BJ (cell line): ENCODE measurements around the gene CC2D2A. TPM values are rescaled to one million over a fixed set of nuclear protein-coding genes. Genes with fewer than 3 reads are reported as not detected.

Experiments used
- CTCF ChIA-PET: fragments of 350-600 bp; formaldehyde crosslinking; extraction: SDS; loops from one replicate; lab custom pipeline; 2021; ENCODE audit warnings: antibody characterized with exemption, inconsistent platforms; lab: Yijun Ruan, JAX
- POLR2A ChIA-PET: fragments of 300-600 bp; sonication (Branson Sonifier 250); formaldehyde crosslinking; extraction: SDS; loops from one replicate; lab custom pipeline; 2021; ENCODE audit warnings: antibody characterized with exemption; lab: Charles Lee
- DNase-seq: peaks from one replicate; pipeline ENCODE4 v3.0.0-alpha.2; 2011; ENCODE audit warnings: low read depth
- H3K27me3 ChIP-seq: 2 replicates; pipeline ENCODE4 v1.6.0; 2011; ENCODE audit warnings: low read length; ENCODE audit not compliant: control insufficient read depth, insufficient read depth
- H3K36me3 ChIP-seq: 2 replicates; pipeline ENCODE4 v1.5.1; 2011; ENCODE audit warnings: low read length; ENCODE audit not compliant: control insufficient read depth, insufficient read depth
- H3K4me3 ChIP-seq: 2 replicates; pipeline ENCODE4 v1.5.1; 2011; ENCODE audit warnings: low read depth, mild to moderate bottlenecking, control low read depth, low read length
- polyA plus RNA-seq: library from polyadenylated mRNA; depleted of rRNA; stranded (reverse); fragments of >200 nt; gene quantifications from 2 replicates; pipeline ENCODE4 v1.2.3, GENCODE V29; 2011
- TF ChIP-seq, protein P1 (sequence below): IDR thresholded peaks from 2 replicates; pipeline ENCODE4 v1.5.1; 2011; ENCODE audit warnings: low read depth, mild to moderate bottlenecking, control low read depth, inconsistent platforms, low read length, moderate library complexity; ENCODE audit not compliant: insufficient read depth

CC2D2A gene
- polyA plus RNA-seq, 1 experiment = 10.0 TPM

DNA sequence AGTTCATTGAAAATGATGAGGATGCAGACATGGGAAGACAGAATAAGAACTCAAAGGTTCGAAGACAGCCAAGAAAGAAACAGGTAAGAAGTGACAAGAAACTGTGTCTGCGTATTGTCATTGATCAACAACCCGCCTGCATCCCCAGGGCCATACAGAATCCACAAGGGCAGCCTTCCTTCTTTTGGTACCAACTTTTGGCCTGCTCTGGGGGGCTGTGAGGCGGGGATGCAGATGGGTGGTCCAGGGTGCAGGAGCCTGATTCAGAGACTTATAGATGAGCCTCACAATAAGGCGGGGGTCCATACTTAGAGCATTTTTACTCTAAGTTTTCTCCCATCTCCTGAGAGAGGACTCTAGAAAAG is 9.0 kb downstream of the CC2D2A start:
- H3K36me3 ChIP-seq = no peaks in the 10 kb centered on the region
- TF ChIP-seq, protein P1, sequence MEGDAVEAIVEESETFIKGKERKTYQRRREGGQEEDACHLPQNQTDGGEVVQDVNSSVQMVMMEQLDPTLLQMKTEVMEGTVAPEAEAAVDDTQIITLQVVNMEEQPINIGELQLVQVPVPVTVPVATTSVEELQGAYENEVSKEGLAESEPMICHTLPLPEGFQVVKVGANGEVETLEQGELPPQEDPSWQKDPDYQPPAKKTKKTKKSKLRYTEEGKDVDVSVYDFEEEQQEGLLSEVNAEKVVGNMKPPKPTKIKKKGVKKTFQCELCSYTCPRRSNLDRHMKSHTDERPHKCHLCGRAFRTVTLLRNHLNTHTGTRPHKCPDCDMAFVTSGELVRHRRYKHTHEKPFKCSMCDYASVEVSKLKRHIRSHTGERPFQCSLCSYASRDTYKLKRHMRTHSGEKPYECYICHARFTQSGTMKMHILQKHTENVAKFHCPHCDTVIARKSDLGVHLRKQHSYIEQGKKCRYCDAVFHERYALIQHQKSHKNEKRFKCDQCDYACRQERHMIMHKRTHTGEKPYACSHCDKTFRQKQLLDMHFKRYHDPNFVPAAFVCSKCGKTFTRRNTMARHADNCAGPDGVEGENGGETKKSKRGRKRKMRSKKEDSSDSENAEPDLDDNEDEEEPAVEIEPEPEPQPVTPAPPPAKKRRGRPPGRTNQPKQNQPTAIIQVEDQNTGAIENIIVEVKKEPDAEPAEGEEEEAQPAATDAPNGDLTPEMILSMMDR = no peak
- no peak overlapping the region; the same call in 1 of the 2 replicates for H3K4me3 ChIP-seq
- CTCF ChIA-PET = interaction anchor here (0.7 to 3.0 kb wide), 16 partner anchors 8 to 524 kb away, joined by 3 to 49 read pairs (median 4); partner anchors contain the start of gene CC2D2A
- POLR2A ChIA-PET = no interaction called here
- no peak for DNase-seq
- no peaks in the 10 kb centered on the region for H3K27me3 ChIP-seq

DNA sequence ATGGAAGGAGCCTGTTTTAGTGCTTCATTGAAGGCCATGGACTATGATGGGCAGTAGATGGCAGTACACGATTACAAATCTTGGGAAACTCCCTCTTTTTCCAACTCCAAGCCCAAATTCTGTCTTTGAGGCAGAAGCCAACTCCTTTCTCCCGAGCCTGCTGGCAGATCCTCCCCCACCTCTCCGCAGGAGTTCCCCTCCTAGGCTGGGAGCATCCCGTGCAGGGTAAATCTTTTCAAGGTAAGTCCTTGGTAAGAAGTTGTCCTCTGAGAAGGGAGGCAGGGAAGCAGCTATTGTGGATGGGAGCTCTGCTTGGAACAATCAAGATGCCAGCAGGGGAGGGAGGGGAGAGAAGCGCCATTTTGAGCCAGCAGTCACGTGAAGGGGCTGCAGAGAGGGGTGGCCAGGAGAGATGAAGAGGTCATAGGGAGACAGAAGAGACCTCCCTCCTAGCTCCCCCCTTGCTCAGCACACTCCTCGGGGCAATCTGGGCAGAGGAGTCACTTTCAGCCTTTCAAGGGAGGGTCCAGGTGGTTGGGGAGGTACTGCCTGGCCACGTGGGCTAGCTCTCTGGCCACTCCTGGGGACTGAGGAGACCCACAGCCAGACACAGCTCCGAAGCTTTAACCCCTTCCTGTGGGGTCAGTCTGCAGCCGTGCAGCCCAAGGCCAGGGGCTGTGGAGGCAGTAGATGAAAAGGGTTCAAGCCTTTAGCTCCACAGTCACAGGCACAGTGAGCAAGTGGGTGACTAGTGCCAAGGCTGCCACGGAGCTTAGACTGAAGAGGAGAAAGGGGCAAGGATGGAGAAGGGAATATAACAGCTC is 9.6 kb downstream of the CC2D2A start:
- POLR2A ChIA-PET = no interaction called here
- Histone ChIP-seq H3K27me3 (no peaks in the 10 kb centered on the region), H3K36me3 (no peaks in the 10 kb centered on the region), H3K4me3 (peak overlapping the region; percentile 49)
- TF ChIP-seq, protein P1 = peak; percentile 77
- CTCF ChIA-PET = interaction anchor here (0.6 to 3.0 kb wide), 29 partner anchors 9 to 523 kb away, joined by 3 to 49 read pairs (median 4); partner anchors contain the start of genes CC2D2A and FBXL5
- DNase-seq = peak; percentile 56

DNA sequence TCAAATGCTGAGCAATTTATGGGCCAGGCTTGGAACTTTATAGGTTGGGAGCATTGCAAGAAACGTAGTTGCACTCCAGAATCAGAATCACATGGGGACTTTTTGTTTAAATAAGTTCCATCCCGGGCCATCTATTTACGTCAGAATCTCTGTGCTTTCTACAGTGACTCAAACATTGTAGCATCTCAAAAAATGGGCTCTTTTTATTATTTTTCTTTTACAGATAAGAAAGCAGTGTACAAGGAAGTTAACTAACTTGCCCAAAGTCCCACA is 10.2 kb downstream of the CC2D2A start:
- TF ChIP-seq, protein P1 = no peak
- DNase-seq = peak; percentile 19
- Histone ChIP-seq H3K27me3 (no peaks in the 10 kb centered on the region), H3K36me3 (no peaks in the 10 kb centered on the region), H3K4me3 (peak overlapping the region; percentile 49)
- ChIA-PET POLR2A (no interaction called here), CTCF (interaction anchor here (0.6 to 3.0 kb wide), 23 partner anchors 8 to 520 kb away, joined by 3 to 49 read pairs (median 4); partner anchors contain the start of genes CC2D2A and FBXL5)

DNA sequence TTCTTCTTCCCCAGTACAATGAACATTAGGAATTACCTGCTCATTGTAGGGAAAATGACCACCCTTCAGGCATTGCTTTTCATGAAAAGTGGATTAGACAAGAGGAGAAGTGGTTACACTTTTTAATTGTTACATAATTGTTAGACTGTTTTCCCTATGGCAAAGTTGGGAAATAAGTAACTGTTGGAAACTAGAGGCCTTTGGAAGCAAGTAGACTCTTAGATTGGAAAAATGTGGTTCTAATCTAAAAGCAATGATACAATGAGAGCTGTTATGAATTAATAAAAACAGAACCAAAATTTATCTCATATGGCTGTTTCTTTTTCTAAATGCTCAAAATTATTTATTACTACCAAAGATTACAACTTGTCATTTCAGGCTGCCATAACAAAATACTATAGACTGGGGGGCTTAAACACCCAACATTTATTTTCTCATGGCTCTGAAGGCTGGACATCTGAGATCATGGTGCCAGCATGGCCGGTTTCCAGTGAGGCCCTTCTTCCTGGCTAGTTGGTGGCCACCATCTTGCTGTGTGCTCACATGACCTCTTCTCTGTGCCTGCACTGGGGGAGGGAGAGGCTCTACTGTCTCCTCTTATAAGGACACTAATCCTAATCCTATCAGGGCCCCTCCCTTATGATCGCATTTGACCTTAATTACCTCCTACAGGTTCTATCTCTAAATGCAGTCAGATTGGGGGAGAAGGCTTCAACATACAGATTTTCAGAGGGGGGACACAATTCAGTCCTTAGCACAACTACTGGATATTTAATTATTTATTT is 12.5 kb downstream of the CC2D2A start:
- ChIA-PET CTCF (interaction anchor here (0.6 kb wide), 1 partner anchor 10 kb away, joined by 3 read pairs; no protein-coding TSS in a partner anchor), POLR2A (no interaction called here)
- Histone ChIP-seq H3K27me3 (no peaks in the 10 kb centered on the region), H3K36me3 (no peaks in the 10 kb centered on the region), H3K4me3 (no peak overlapping the region)
- TF ChIP-seq, protein P1 = no peak
- DNase-seq = no peak

DNA sequence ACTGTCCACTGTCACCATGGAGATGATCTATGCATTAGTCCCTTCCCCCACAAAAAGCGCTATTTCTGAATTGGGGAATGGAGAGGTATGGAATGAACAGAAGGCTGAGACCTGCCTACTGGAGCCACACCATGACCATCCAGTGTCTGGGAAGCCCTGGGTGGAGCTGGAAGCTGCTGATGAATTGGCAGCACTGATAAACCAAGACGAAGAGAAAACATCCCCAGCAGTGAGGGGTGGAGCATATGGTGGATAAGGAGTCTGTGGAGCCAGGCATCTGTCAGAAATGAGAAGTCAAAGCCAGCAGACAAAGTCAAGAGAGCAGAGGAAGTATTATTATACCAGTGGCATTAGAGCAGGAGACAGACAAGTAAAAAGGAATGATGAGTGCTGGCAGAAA is 13.2 kb downstream of the CC2D2A start:
- Histone ChIP-seq H3K27me3 (no peaks in the 10 kb centered on the region), H3K36me3 (no peaks in the 10 kb centered on the region), H3K4me3 (no peak overlapping the region)
- no peak for DNase-seq
- ChIA-PET CTCF (no interaction called here), POLR2A (no interaction called here)
- TF ChIP-seq, protein P1 = no peak
